Glomerular visceral epithelial cell (primary cell): Measurements from ENCODE around the gene HOXB3.

ENCODE experiments used
- DNase-seq: peaks from one replicate; pipeline ENCODE4 v3.0.0-alpha.2; 2016; ENCODE audit errors: extremely low spot score

The HOXB3 gene

GRCh38 chr17:48625495-48626244 lies 35.6 kb upstream of the HOXB3 start:
- peak; percentile 74 for DNase-seq

- peak; percentile 56 for DNase-seq
These were observed 34.8 kb upstream of the HOXB3 start for GRCh38 chr17:48624544-48625494.

- no peak for DNase-seq
These were observed 34.1 kb upstream of the HOXB3 start for GRCh38 chr17:48624118-48624517.

GRCh38 chr17:48623583-48623982 lies 33.5 kb upstream of the HOXB3 start:
- DNase-seq, result no peak

- no peak for DNase-seq
These were observed 32.8 kb upstream of the HOXB3 start for GRCh38 chr17:48622857-48623256.

GRCh38 chr17:48621410-48622392 lies 31.7 kb upstream of the HOXB3 start:
- DNase-seq, result no peak

GRCh38 chr17:48620461-48621139 lies 30.6 kb upstream of the HOXB3 start:
- DNase-seq, result no peak

GRCh38 chr17:48619826-48620449 lies 29.9 kb upstream of the HOXB3 start:
- no peak for DNase-seq

- peak; percentile 91 for DNase-seq
These were observed 28.3 kb upstream of the HOXB3 start for GRCh38 chr17:48618256-48618896.

- no peak for DNase-seq
These were observed 27.6 kb upstream of the HOXB3 start for GRCh38 chr17:48617471-48618255.

GRCh38 chr17:48616717-48617470 lies 26.9 kb upstream of the HOXB3 start:
- no peak for DNase-seq

- no peak for DNase-seq
These were observed 26.1 kb upstream of the HOXB3 start for GRCh38 chr17:48615963-48616716.

GRCh38 chr17:48615047-48615962 lies 25.3 kb upstream of the HOXB3 start, which contains the start of gene HOXB8:
Gene HOXB8, minus strand, starts transcription at chr17:48615292. Its CDS starts 588 bp downstream, at chr17:48614704.
- peak; percentile 69 for DNase-seq

GRCh38 chr17:48613862-48614694 lies 24.0 kb upstream of the HOXB3 start:
- DNase-seq, result peak; percentile 51

GRCh38 chr17:48612854-48613691 lies 23.0 kb upstream of the HOXB3 start:
- peak; percentile 66 for DNase-seq
